H1 (cell line): ENCODE measurements around the gene PAIP2. TPM values are rescaled to one million over a fixed set of nuclear protein-coding genes. Genes with fewer than 3 reads are reported as not detected.

Experiments
- CTCF ChIA-PET: fragments of 300-600 bp; sonication (Branson Sonifier 250); formaldehyde crosslinking; loops from one replicate; lab custom pipeline; 2021; ENCODE audit not compliant: partially characterized antibody; lab: Charles Lee
- POLR2A ChIA-PET: fragments of 300-600 bp; sonication (Branson Sonifier 250); formaldehyde crosslinking; loops from one replicate; lab custom pipeline; 2021; ENCODE audit warnings: inconsistent platforms; ENCODE audit not compliant: partially characterized antibody; lab: Charles Lee
- DNase-seq, 2 experiments: peaks; one replicate each; pipeline versions ENCODE4 v3.0.0 to v3.0.0-alpha.2; 2010 to 2022; ENCODE audit warnings: low spot score in 2 of 2, low read depth in 1 of 2, mixed read lengths in 1 of 2
- FAIRE-seq: peaks from 2 replicates; lab custom pipeline; 2011; peaks lifted over from hg19 to GRCh38; lab: Jason Lieb, UNC
- H2AFZ ChIP-seq: 2 replicates; pipeline ENCODE4 v1.8.1; 2012; ENCODE audit warnings: low read length, inconsistent platforms
- H2AK5ac ChIP-seq: 2 replicates; pipeline ENCODE4 v1.6.1; 2013; ENCODE audit warnings: low read depth, low read length
- H2BK120ac ChIP-seq: replicated peaks from 2 replicates; pipeline ENCODE3; 2013; ENCODE audit warnings: low read depth, low read length, inconsistent platforms
- H2BK12ac ChIP-seq: 2 replicates; pipeline ENCODE4 v1.6.1; 2013; ENCODE audit warnings: low read depth, low read length
- H2BK15ac ChIP-seq: 2 replicates; pipeline ENCODE4 v1.6.1; 2013; ENCODE audit warnings: low read length
- H2BK20ac ChIP-seq: 2 replicates; pipeline ENCODE4 v1.6.1; 2013; ENCODE audit warnings: low read length
- H2BK5ac ChIP-seq: 2 replicates; pipeline ENCODE4 v1.6.1; 2013; ENCODE audit warnings: low read depth, low read length
- H3K14ac ChIP-seq: 2 replicates; pipeline ENCODE4 v1.6.1; 2013; ENCODE audit warnings: inconsistent platforms; ENCODE audit not compliant: insufficient read length
- H3K18ac ChIP-seq: 2 replicates; pipeline ENCODE4 v1.6.1; 2013; ENCODE audit warnings: low read length; ENCODE audit errors: extremely low read depth
- H3K23ac ChIP-seq: 2 replicates; pipeline ENCODE4 v1.6.1; 2013; ENCODE audit warnings: inconsistent platforms; ENCODE audit not compliant: insufficient read length
- H3K23me2 ChIP-seq: 2 replicates; pipeline ENCODE4 v1.6.1; 2013; ENCODE audit warnings: low read depth, low read length
- H3K27ac ChIP-seq: 2 replicates; pipeline ENCODE4 v1.6.1; 2011; ENCODE audit warnings: low read depth, low read length, inconsistent platforms
- H3K27me3 ChIP-seq, 4 experiments: replicated peaks in 1 of 4; 1 replicate in 1 of 4; 2 replicates in 3 of 4; pipeline versions ENCODE4 v1.6.1 to v1.8.1; 2011 to 2013; ENCODE audit warnings: low read length in 3 of 4, mild to moderate bottlenecking in 3 of 4, inconsistent platforms in 2 of 4, mixed read lengths in 2 of 4, moderate library complexity in 1 of 4; ENCODE audit not compliant: control insufficient read depth in 3 of 4, insufficient read depth in 3 of 4; ENCODE audit errors: extremely low read depth in 1 of 4
- H3K36me3 ChIP-seq, 4 experiments: 2 replicates each; pipeline versions ENCODE4 v1.6.1 to v1.8.1; 2011 to 2013; ENCODE audit warnings: mild to moderate bottlenecking in 4 of 4, low read length in 3 of 4, moderate library complexity in 2 of 4, control low read depth in 1 of 4, inconsistent platforms in 1 of 4; ENCODE audit not compliant: insufficient read depth in 4 of 4, control insufficient read depth in 2 of 4
- H3K4ac ChIP-seq: replicated peaks from 2 replicates; pipeline ENCODE3; 2013; ENCODE audit warnings: low read length, low read depth, mixed read lengths, inconsistent platforms; ENCODE audit not compliant: insufficient read length
- H3K4me1 ChIP-seq, 4 experiments: replicated peaks in 1 of 4; 1 replicate in 1 of 4; 2 replicates in 3 of 4; pipeline versions ENCODE4 v1.6.1 to v1.8.1; 2011 to 2013; ENCODE audit warnings: low read length in 3 of 4, inconsistent platforms in 2 of 4, mixed read lengths in 1 of 4; ENCODE audit not compliant: insufficient read depth in 4 of 4, control insufficient read depth in 3 of 4
- H3K4me2 ChIP-seq, 2 experiments: 2 replicates each; pipeline versions ENCODE4 v1.6.1 to v1.8.1; 2011 to 2013; ENCODE audit warnings: low read depth in 2 of 2, low read length in 2 of 2, control low read depth in 1 of 2, inconsistent platforms in 1 of 2, mild to moderate bottlenecking in 1 of 2; ENCODE audit not compliant: insufficient read depth in 1 of 2
- H3K4me3 ChIP-seq, 4 experiments: fragments of 200-600, 300-600 bp in 1 of 4; sonication (generic), shearing (Covaris generic), sonication (Bioruptor Twin) in 1 of 4; 2 replicates each; pipeline versions ENCODE4 v1.5.1 to v1.8.1; 2011 to 2016; ENCODE audit warnings: low read length in 4 of 4, low read depth in 3 of 4, control low read depth in 2 of 4, inconsistent platforms in 2 of 4, mild to moderate bottlenecking in 2 of 4, mixed read lengths in 1 of 4, moderate library complexity in 1 of 4; ENCODE audit not compliant: insufficient read depth in 2 of 4; ENCODE audit errors: extremely low read depth in 1 of 4
- H3K56ac ChIP-seq: replicated peaks from 2 replicates; pipeline ENCODE3; 2013; ENCODE audit warnings: low read depth, mild to moderate bottlenecking, mixed read lengths, low read length, inconsistent platforms; ENCODE audit not compliant: insufficient read length
- H3K79me1 ChIP-seq: 2 replicates; pipeline ENCODE4 v1.6.1; 2013; ENCODE audit warnings: low read depth, low read length, control low read depth
- H3K79me2 ChIP-seq, 2 experiments: 2 replicates each; pipeline versions ENCODE4 v1.6.1 to v1.8.1; 2012 to 2013; ENCODE audit warnings: low read length in 2 of 2, mild to moderate bottlenecking in 2 of 2, inconsistent platforms in 1 of 2; ENCODE audit not compliant: insufficient read depth in 2 of 2, control insufficient read depth in 1 of 2
- H3K9ac ChIP-seq, 4 experiments: replicated peaks in 1 of 4; 1 replicate in 1 of 4; 2 replicates in 3 of 4; pipeline versions ENCODE4 v1.6.1 to v1.8.1; 2011 to 2013; ENCODE audit warnings: low read depth in 3 of 4, low read length in 3 of 4, control low read depth in 2 of 4, mild to moderate bottlenecking in 2 of 4, moderate library complexity in 2 of 4, inconsistent platforms in 1 of 4; ENCODE audit errors: extremely low read depth in 1 of 4
- H3K9me3 ChIP-seq, 2 experiments: 2 replicates each; pipeline versions ENCODE4 v1.6.1 to v1.8.1; 2012 to 2013; ENCODE audit warnings: mild to moderate bottlenecking in 2 of 2, moderate library complexity in 2 of 2, control low read depth in 1 of 2, inconsistent platforms in 1 of 2, low read depth in 1 of 2, low read length in 1 of 2, mixed read lengths in 1 of 2; ENCODE audit not compliant: insufficient read depth in 2 of 2
- H4K20me1 ChIP-seq, 2 experiments: replicated peaks in 1 of 2; 2 replicates each; pipeline versions ENCODE3 to v1.8.1; 2011 to 2013; ENCODE audit warnings: inconsistent platforms in 2 of 2, low read length in 2 of 2, mild to moderate bottlenecking in 1 of 2; ENCODE audit not compliant: insufficient read depth in 2 of 2, control insufficient read depth in 1 of 2
- H4K5ac ChIP-seq: 2 replicates; pipeline ENCODE4 v1.6.1; 2013; ENCODE audit warnings: low read length, low read depth, mixed read lengths, inconsistent platforms; ENCODE audit not compliant: insufficient read length
- H4K8ac ChIP-seq: 2 replicates; pipeline ENCODE4 v1.8.0; 2013; ENCODE audit warnings: mild to moderate bottlenecking, moderate library complexity, low read length, inconsistent platforms; ENCODE audit not compliant: insufficient read depth; ENCODE audit errors: extremely low read depth
- H4K91ac ChIP-seq: replicated peaks from 2 replicates; pipeline ENCODE3; 2013; ENCODE audit warnings: low read length, mixed read lengths, inconsistent platforms; ENCODE audit not compliant: insufficient read length
- ATF2 ChIP-seq: IDR thresholded peaks from 2 replicates; pipeline ENCODE4 v1.6.1; 2012; ENCODE audit warnings: low read length, inconsistent platforms
- BCL11A ChIP-seq, 2 experiments: IDR thresholded peaks; one replicate each; pipeline ENCODE4 v1.6.1; 2011; ENCODE audit warnings: low read depth in 2 of 2, low read length in 2 of 2, mild to moderate bottlenecking in 2 of 2
- CBX5 ChIP-seq: fragments of 300-800, 300-1000 bp; sonication (generic); IDR thresholded peaks from 2 replicates; pipeline ENCODE4 v1.7.1; 2016; ENCODE audit warnings: antibody characterized with exemption, low read length, low read depth
- GABPA ChIP-seq: IDR thresholded peaks from 2 replicates; pipeline ENCODE4 v1.6.1; 2011; ENCODE audit warnings: mild to moderate bottlenecking, low read length, moderate library complexity, borderline replicate concordance; ENCODE audit not compliant: insufficient read depth
- HDAC6 ChIP-seq: IDR thresholded peaks from one replicate; pipeline ENCODE4 v1.7.1; 2012; ENCODE audit warnings: low read depth, mild to moderate bottlenecking, inconsistent platforms, low read length, moderate library complexity
- JUND ChIP-seq: IDR thresholded peaks from 2 replicates; pipeline ENCODE4 v1.6.1; 2011; ENCODE audit warnings: mild to moderate bottlenecking, improper control_type of control experiment, low read length
- MAX ChIP-seq: IDR thresholded peaks from 2 replicates; pipeline ENCODE4 v1.6.1; 2012; ENCODE audit warnings: inconsistent platforms
- WGBS, 2 experiments: shearing (Covaris generic) in 1 of 2; methylation state at CpG; one replicate each; pipeline versions ENCODE4 v1.1.6 to v1.1.7; 2013 to 2015; ENCODE audit warnings: low lambda C conversion rate in 2 of 2, mixed read lengths in 2 of 2, inconsistent platforms in 1 of 2, low coverage in 1 of 2, missing lambda C conversion rate in 1 of 2; ENCODE audit not compliant: insufficient replicate concordance in 2 of 2, insufficient coverage in 1 of 2, insufficient read length in 1 of 2; ENCODE audit errors: extremely low coverage in 1 of 2, missing lambda C conversion rate in 1 of 2; 5-methylcytosine and 5-hydroxymethylcytosine counted together
- polyA plus RNA-seq, 7 experiments: library from polyadenylated mRNA; depleted of rRNA in 3 of 7; stranded (reverse) in 5 of 7; unstranded in 2 of 7; fragments of >200 nt in 5 of 7; fragments of 200-250 nt in 2 of 7; gene quantifications; 1 replicate in 5 of 7; 2 replicates in 1 of 7; 4 replicates in 1 of 7; pipeline versions ENCODE4 v1.2.1 to v1.2.3, GENCODE V29; 2011 to 2013; ENCODE audit warnings: missing spikeins in 2 of 7, mixed read lengths in 2 of 7
- total RNA-seq: library from RNA; stranded (reverse); fragmentation: NEBNext Ultra II Directional; extraction: Animal tissue kit (Norgen Biotek cat#: 25700); gene quantifications from 2 replicates; pipeline ENCODE4 v1.2.1, GENCODE V29; 2021

The PAIP2 gene
- total and polyA plus RNA-seq, 2 of the 8 experiments (the other 6 are each of a cell fraction or from before 2014, with no cell fraction given): 87.6 to 162 TPM

GRCh38 chr5:139379626-139380449 lies 38.2 kb downstream of the PAIP2 start:
- Histone ChIP-seq H4K91ac (no peak overlapping the region), H2BK120ac (no peak overlapping the region), H3K4ac (no peak overlapping the region), H3K79me1 (peaks cover 2% of the 10 kb centered on the region; the same call in 1 of the 2 replicates), H3K23ac (no peak overlapping the region), H2BK15ac (no peak overlapping the region), H3K9me3 (no peaks in the 10 kb centered on the region), H4K8ac (no peak overlapping the region; the same call in 1 of the 2 replicates), H4K20me1 (peaks cover 0 to 5% of the 10 kb centered on the region in 2 experiments), H3K4me3 (no peak overlapping the region), H3K23me2 (no peaks in the 10 kb centered on the region), H3K14ac (no peak overlapping the region), H4K5ac (no peak overlapping the region), H3K4me2 (no peak overlapping the region), H2AFZ (no peak overlapping the region), H3K36me3 (no peaks in the 10 kb centered on the region), H2BK12ac (no peak overlapping the region), H3K79me2 (no peaks in the 10 kb centered on the region), H3K9ac (no peak overlapping the region), H3K4me1 (peaks cover 0 to 11% (median 0%) of the 10 kb centered on the region in 4 experiments; a peak in 2 of 7 replicates), H3K27me3 (no peaks in the 10 kb centered on the region), H3K18ac (no peak overlapping the region), H3K27ac (no peak overlapping the region), H2BK20ac (no peak overlapping the region), H2BK5ac (no peak overlapping the region; the same call in 1 of the 2 replicates), H2AK5ac (no peak overlapping the region), H3K56ac (no peak overlapping the region)
- TF ChIP-seq ATF2: no peak
- TF ChIP-seq CBX5: no peak
- TF ChIP-seq MAX: no peak
- no peak for TF ChIP-seq HDAC6
- TF ChIP-seq BCL11A (IDR thresholded peaks at IDR 0.05; ENCODE audit: low read depth in 2 of 2, low read length in 2 of 2): no peak
- TF ChIP-seq GABPA: no peak
- TF ChIP-seq JUND: no peak
- ChIA-PET CTCF (interaction anchor here (0.6 kb wide), 1 partner anchor 61 kb away, joined by 4 read pairs; no protein-coding TSS in a partner anchor), POLR2A (interaction anchor here (0.6 to 3.1 kb wide), 6 partner anchors 8 to 94 kb away, joined by 3 to 12 read pairs (median 4); partner anchors contain the start of genes PAIP2 and PROB1)
- 89% methylated on average over 15 of the region's 15 CpGs; no CpG with 5 or more reads in 1 of the 2 experiments for WGBS, 2 experiments
- FAIRE-seq (no peak), DNase-seq (no peak)
